IMR-90 (cell line): Measurements from ENCODE around the gene SPINT1.

Experiments
- BHLHE40 ChIP-seq: fragments of 150-350 bp; IDR thresholded peaks from 2 replicates; pipeline ENCODE4 v1.6.1; 2016; ENCODE audit warnings: mild to moderate bottlenecking, low read depth, low read length
- CEBPB ChIP-seq: IDR thresholded peaks from 2 replicates; pipeline ENCODE4 v1.6.1; 2012; ENCODE audit warnings: low read depth, low read length, improper control_type of control experiment
- FOS ChIP-seq: fragments of 150-350 bp; IDR thresholded peaks from 2 replicates; pipeline ENCODE4 v1.6.1; 2016; ENCODE audit warnings: low read depth, low read length
- MAFK ChIP-seq: IDR thresholded peaks from 2 replicates; pipeline ENCODE4 v1.6.1; 2012; ENCODE audit warnings: low read depth, low read length, improper control_type of control experiment
- MAZ ChIP-seq: IDR thresholded peaks from 2 replicates; pipeline ENCODE4 v1.6.1; 2012; ENCODE audit warnings: low read depth, mild to moderate bottlenecking, low read length, improper control_type of control experiment, moderate library complexity, borderline replicate concordance
- MXI1 ChIP-seq: IDR thresholded peaks from 2 replicates; pipeline ENCODE4 v1.6.1; 2012; ENCODE audit warnings: low read depth, mild to moderate bottlenecking, low read length, moderate library complexity, borderline replicate concordance
- POLR2A ChIP-seq: IDR thresholded peaks from 2 replicates; pipeline ENCODE4 v1.6.1; 2012; ENCODE audit warnings: mild to moderate bottlenecking, low read depth, low read length
- RAD21 ChIP-seq: IDR thresholded peaks from 2 replicates; pipeline ENCODE4 v1.6.1; 2012; ENCODE audit warnings: low read length, improper control_type of control experiment
- RCOR1 ChIP-seq: IDR thresholded peaks from 2 replicates; pipeline ENCODE4 v1.6.1; 2012; ENCODE audit warnings: mild to moderate bottlenecking, low read length, improper control_type of control experiment; ENCODE audit not compliant: insufficient replicate concordance
- RFX5 ChIP-seq: IDR thresholded peaks from 2 replicates; pipeline ENCODE4 v1.8.0; 2012; ENCODE audit warnings: low read depth, mild to moderate bottlenecking, low read length, moderate library complexity
- SMC3 ChIP-seq: fragments of 150-350 bp; IDR thresholded peaks from 2 replicates; pipeline ENCODE4 v1.6.1; 2016; ENCODE audit warnings: low read depth, mild to moderate bottlenecking, antibody characterized with exemption, low read length, moderate library complexity
- TF ChIP-seq, protein P1 (sequence below): conservative IDR thresholded peaks from 2 replicates; pipeline ENCODE4 v1.5.1; 2012; ENCODE audit warnings: mild to moderate bottlenecking, low read depth, low read length, improper control_type of control experiment
- TF ChIP-seq, protein P2 (sequence below): fragments of 150-350 bp; IDR thresholded peaks from 2 replicates; pipeline ENCODE4 v1.6.1; 2017; ENCODE audit warnings: mild to moderate bottlenecking, antibody characterized with exemption, low read length, low read depth

DNA sequence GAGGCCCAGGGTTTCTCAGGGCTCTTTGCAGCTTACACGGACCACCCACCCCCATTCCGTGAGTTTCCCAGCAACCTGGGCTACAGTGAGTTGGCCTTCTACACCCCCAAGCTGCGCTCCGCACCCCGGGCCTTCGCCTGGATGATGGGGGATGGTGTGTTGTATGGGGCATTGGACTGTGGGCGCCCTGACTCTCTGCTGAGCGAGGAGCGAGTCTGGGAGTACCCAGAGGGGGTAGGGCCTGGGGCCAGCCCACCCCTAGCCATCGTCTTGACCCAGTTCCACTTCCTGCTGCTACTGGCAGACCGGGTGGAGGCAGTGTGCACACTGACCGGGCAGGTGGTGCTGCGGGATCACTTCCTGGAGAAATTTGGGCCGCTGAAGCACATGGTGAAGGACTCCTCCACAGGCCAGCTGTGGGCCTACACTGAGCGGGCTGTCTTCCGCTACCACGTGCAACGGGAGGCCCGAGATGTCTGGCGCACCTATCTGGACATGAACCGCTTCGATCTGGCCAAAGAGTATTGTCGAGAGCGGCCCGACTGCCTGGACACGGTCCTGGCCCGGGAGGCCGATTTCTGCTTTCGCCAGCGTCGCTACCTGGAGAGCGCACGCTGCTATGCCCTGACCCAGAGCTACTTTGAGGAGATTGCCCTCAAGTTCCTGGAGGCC, 55.8 kb downstream of the SPINT1 start:
- TF ChIP-seq BHLHE40 = no peak
- TF ChIP-seq POLR2A = no peak
- TF ChIP-seq, protein P1, sequence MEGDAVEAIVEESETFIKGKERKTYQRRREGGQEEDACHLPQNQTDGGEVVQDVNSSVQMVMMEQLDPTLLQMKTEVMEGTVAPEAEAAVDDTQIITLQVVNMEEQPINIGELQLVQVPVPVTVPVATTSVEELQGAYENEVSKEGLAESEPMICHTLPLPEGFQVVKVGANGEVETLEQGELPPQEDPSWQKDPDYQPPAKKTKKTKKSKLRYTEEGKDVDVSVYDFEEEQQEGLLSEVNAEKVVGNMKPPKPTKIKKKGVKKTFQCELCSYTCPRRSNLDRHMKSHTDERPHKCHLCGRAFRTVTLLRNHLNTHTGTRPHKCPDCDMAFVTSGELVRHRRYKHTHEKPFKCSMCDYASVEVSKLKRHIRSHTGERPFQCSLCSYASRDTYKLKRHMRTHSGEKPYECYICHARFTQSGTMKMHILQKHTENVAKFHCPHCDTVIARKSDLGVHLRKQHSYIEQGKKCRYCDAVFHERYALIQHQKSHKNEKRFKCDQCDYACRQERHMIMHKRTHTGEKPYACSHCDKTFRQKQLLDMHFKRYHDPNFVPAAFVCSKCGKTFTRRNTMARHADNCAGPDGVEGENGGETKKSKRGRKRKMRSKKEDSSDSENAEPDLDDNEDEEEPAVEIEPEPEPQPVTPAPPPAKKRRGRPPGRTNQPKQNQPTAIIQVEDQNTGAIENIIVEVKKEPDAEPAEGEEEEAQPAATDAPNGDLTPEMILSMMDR = no peak
- no peak for TF ChIP-seq SMC3
- TF ChIP-seq, protein P2, sequence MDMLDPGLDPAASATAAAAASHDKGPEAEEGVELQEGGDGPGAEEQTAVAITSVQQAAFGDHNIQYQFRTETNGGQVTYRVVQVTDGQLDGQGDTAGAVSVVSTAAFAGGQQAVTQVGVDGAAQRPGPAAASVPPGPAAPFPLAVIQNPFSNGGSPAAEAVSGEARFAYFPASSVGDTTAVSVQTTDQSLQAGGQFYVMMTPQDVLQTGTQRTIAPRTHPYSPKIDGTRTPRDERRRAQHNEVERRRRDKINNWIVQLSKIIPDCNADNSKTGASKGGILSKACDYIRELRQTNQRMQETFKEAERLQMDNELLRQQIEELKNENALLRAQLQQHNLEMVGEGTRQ = no peak
- no peak for TF ChIP-seq RFX5
- TF ChIP-seq CEBPB = no peak
- no peak for TF ChIP-seq FOS
- TF ChIP-seq MAZ = no peak
- no peak for TF ChIP-seq RAD21
- TF ChIP-seq MAFK = no peak
- no peak for TF ChIP-seq RCOR1
- no peak for TF ChIP-seq MXI1
